HG03575 (cell line): ENCODE data around the gene LPIN1.
"Not testable (repeated sequence)": the region's sequence is repeated elsewhere in the genome, so short reads cannot be mapped to it uniquely, and the experiment has no call there.

Source experiments
- ATAC-seq: cut with Tn5 transposase; IDR thresholded peaks from one replicate; pipeline ENCODE4 v1.9.1; 2021; ENCODE audit not compliant: unreplicated experiment, insufficient number of reproducible peaks, low FRiP score; ENCODE audit errors: extremely low read depth

The LPIN1 gene

GRCh38 chr2:11822359-11822745 lies 75.9 kb downstream of the LPIN1 start:
- not testable (repeated sequence) for ATAC-seq

GRCh38 chr2:11822746-11823451 lies 76.5 kb downstream of the LPIN1 start:
- ATAC-seq = no peak

GRCh38 chr2:11824901-11825828 lies 78.7 kb downstream of the LPIN1 start:
- no peak for ATAC-seq

DNA sequence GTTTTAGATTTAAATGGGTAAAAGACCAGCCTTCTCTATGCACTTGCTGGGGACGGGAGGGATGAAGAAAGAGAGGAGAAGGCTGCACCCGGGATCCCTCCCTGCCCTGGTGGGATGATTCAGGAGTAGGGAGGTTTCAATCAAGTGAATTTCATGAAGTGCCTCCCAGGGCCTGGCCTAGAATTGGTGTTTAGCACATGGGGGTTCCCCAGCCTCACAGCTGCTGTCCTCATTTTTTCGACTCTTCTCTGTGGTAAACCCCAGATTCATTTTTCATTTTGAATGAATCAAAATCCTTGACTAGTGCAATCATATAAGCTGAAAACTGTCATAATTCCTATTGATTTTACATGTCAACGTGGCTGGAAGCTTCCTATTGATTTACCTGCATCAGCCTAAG lies 81.1 kb downstream of the LPIN1 start:
- no peak for ATAC-seq

- ATAC-seq = no peak
Observed at GRCh38 chr2:11828933-11829323, 82.5 kb downstream of the LPIN1 start.

GRCh38 chr2:11829324-11829946 lies 83.0 kb downstream of the LPIN1 start:
- no peak for ATAC-seq

- ATAC-seq = peak; percentile 53
Observed at GRCh38 chr2:11829947-11830707, 83.7 kb downstream of the LPIN1 start.

DNA sequence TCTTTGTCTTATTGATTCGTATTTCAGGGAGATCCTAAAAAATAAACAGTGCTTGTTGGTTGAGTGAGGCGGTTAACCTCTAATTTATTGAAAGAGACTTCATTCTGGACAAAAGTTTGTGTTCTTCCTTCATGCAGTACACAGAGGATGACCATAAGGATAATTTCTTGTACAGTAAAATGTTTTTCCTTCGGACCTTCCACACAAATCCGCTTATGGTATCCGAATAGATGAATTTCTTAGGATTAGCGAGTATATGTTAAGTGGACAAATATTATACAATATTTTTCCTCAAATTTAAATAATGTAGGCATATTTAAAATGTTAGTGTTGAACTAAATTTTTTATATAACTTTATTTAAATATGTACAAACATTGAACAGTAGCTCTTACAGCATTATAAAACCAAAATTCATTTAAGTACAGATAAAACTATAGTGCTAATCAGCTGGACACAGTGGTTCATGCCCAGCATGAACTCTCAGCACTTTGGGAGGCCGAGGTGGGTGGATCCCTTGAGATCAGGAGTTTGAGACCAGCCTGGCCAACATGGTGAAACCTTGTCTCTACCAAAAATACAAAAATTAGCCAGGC lies 84.4 kb downstream of the LPIN1 start:
- ATAC-seq = no peak

DNA sequence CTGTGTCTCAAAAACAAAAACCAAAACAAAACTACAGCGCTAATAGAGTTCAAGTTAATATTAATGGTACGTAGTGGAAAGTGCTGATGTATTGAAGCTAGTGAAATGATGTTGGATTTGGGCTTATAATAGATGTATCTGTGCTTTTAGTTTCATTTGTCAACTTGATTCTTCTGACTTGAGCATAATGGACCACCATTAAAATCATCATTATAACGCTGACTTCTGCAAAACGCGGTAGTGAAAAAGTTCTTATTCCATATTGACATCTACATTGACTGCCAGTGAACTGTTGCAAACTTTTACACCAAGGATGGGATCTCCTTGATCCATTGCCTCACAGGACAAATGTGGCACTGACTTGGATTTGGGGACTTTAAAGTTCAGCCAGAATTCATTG lies 85.0 kb downstream of the LPIN1 start:
- no peak for ATAC-seq

- ATAC-seq = no peak
Observed at GRCh38 chr2:11832531-11832930, 86.1 kb downstream of the LPIN1 start.

DNA sequence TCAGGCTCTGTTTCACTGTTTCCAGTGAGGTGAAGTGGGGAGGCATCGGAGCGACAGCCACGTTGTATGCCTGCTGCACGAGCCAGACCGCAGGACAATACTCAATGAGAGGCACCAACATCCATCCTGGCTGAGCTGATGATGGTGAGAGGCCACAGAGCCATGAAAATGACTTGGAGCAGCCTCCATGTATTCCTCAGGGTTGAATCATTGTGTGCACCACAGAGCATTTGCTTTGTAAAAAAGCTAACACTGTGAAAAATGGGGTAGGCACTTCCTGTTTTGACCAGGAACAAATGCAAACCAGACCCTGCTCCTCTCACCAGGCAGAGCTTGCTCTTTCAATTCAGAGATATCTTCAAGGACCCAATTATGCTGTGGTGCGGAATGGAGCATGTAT lies 87.2 kb downstream of the LPIN1 start:
- ATAC-seq = no peak

GRCh38 chr2:11835403-11835802 lies 89.0 kb downstream of the LPIN1 start:
- ATAC-seq = no peak

DNA sequence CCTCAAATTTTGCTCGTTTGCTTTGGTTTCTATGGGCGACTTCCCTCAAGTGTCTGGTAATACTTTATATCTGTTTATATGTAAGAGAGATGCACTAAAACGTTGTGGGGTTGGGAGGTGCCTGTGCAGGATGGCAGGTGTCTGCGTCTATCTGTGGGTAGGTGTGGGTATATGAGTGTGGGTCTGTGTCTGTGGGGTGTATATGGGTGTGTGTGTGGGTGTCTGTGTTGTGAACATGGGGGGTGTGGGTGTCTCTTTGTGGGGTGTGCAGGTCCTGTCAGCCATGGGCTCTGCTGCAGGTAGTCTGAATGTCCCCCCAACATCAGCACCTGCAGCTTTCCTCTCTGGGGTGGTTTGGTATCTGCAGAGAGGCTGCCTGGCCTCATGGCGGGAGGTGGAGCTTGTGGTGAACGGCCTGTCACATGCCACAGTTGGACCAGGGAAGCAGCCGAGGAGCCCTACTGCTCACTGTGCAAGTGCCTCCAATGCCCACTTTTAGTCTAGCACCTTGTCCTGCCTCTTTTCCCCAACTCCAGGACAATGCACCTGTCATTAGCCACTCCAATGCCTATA lies 90.3 kb downstream of the LPIN1 start:
- no peak for ATAC-seq

DNA sequence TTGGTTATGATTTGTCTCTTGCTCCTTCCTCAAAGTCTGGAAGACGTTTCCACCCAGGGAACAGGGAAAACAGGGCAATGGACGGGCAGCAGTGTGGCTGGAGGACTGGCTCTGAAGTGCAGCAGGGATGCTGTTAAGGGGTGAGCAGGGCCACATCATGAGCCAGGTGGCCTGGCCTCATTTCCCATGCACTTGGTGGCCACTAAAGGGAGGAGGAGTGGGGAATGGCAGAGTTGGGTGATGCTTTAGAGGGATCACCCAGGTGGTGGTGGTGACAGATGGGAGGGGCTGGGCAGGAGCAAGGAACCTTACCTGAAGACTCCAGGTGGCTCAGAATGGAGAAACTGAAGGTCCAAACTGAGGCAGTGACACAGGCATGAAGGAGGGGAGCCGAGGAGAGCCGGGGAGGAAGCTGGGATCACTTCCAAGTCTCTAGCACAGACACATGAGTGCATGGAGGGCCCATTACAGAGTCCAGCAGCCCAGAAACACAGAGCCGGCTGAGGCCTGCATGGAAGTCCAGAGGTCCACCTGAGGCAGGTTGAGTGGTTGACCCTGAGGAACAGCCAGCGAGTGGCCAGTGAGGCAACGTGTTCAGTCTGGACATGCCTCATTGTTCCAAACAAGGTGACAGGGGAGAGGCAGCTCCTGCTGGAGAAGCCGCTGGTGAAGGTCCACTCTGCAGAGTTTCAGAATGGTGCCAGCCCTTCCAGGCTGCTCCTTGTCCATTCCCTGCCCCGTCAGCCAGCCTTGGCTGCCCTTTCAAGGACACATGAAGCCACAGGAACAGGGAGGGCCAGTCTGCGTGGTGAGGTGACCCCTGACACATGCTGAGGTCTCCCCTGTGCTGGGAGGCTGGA lies 91.7 kb downstream of the LPIN1 start:
- no peak for ATAC-seq

GRCh38 chr2:11839916-11840315 lies 93.5 kb downstream of the LPIN1 start:
- no peak for ATAC-seq

GRCh38 chr2:11842336-11842735 lies 95.9 kb downstream of the LPIN1 start:
- no peak for ATAC-seq

- ATAC-seq = not testable (repeated sequence)
Observed at GRCh38 chr2:11844798-11845197, 98.4 kb downstream of the LPIN1 start.

GRCh38 chr2:11847935-11848334 lies 101.5 kb downstream of the LPIN1 start:
- not testable (repeated sequence) for ATAC-seq
